ENCODE data around the gene C1orf210. TPM values are rescaled to one million over a fixed set of nuclear protein-coding genes. Genes with fewer than 3 reads are reported as not detected.

C1orf210 gene
- total RNA-seq, 3 donors from 2014 or later (not counting 1 experiment from before 2014, with no cell fraction given) = not detected

GRCh38 chr1:43324810-43325209, 39.4 kb upstream of the C1orf210 start:
- no peak overlapping the region for H3K27ac ChIP-seq (ENCODE audit: low read length)
- ATAC-seq (no peak), DNase-seq (no peak)
- peaks cover 7% of the 10 kb centered on the region for H3K9me3 ChIP-seq (ENCODE audit: control insufficient read depth, insufficient read depth, low read length)
- H3K36me3 ChIP-seq (ENCODE audit: control insufficient read depth, insufficient read depth, low read length) = no peaks in the 10 kb centered on the region
- intact Hi-C loops (cut with micrococcal nuclease) = no loop called here
- H3K4me3 ChIP-seq (ENCODE audit: low read length) = no peak overlapping the region
- H3K9me3 Mint-ChIP-seq = no peaks in the 10 kb centered on the region
- H3K27me3 Mint-ChIP-seq (ENCODE audit: low read depth in 2 of 2) = no peaks in the 10 kb centered on the region
- no peaks in the 10 kb centered on the region for H3K27me3 ChIP-seq (ENCODE audit: control insufficient read depth, insufficient read depth, low read length)
- H3K4me1 ChIP-seq (ENCODE audit: control insufficient read depth, insufficient read depth, low read length) = no peaks in the 10 kb centered on the region
- no peak overlapping the region for H3K4me3 Mint-ChIP-seq
- peaks cover 11% of the 10 kb centered on the region for H3K36me3 Mint-ChIP-seq
- H3K27ac Mint-ChIP-seq = no peak overlapping the region
- WGBS (ENCODE audit: insufficient coverage) = 81% methylated on average over 1 of the region's 1 CpG
- no peak for TF ChIP-seq CTCF (IDR thresholded peaks at IDR 0.05)
- peaks cover 9 to 13% of the 10 kb centered on the region in 2 donors for H3K4me1 Mint-ChIP-seq

GRCh38 chr1:43322506-43322905, 37.1 kb upstream of the C1orf210 start:
- H3K4me3 Mint-ChIP-seq = no peak overlapping the region
- ATAC-seq = no peak
- Histone ChIP-seq H3K36me3 (ENCODE audit: control insufficient read depth, insufficient read depth, low read length) (no peaks in the 10 kb centered on the region), H3K4me3 (ENCODE audit: low read length) (no peak overlapping the region), H3K4me1 (ENCODE audit: control insufficient read depth, insufficient read depth, low read length) (no peaks in the 10 kb centered on the region), H3K27me3 (ENCODE audit: control insufficient read depth, insufficient read depth, low read length) (no peaks in the 10 kb centered on the region), H3K9me3 (ENCODE audit: control insufficient read depth, insufficient read depth, low read length) (peaks cover 4% of the 10 kb centered on the region), H3K27ac (ENCODE audit: low read length) (no peak overlapping the region)
- intact Hi-C loops (cut with micrococcal nuclease) = no loop called here
- WGBS (ENCODE audit: insufficient coverage) = 86% methylated on average over 5 of the region's 5 CpGs
- peaks cover 9 to 15% of the 10 kb centered on the region in 2 donors for H3K4me1 Mint-ChIP-seq
- no peak for DNase-seq
- no peak overlapping the region for H3K27ac Mint-ChIP-seq
- no peak for TF ChIP-seq CTCF (IDR thresholded peaks at IDR 0.05)
- no peaks in the 10 kb centered on the region for H3K9me3 Mint-ChIP-seq
- H3K36me3 Mint-ChIP-seq = peaks cover 11% of the 10 kb centered on the region
- H3K27me3 Mint-ChIP-seq (ENCODE audit: low read depth in 2 of 2) = no peaks in the 10 kb centered on the region

- Mint-ChIP-seq H3K27ac (no peak overlapping the region), H3K36me3 (peaks cover 11% of the 10 kb centered on the region), H3K27me3 (ENCODE audit: low read depth in 2 of 2) (no peaks in the 10 kb centered on the region), H3K4me1 (peaks cover 9 to 21% of the 10 kb centered on the region in 2 donors), H3K9me3 (no peaks in the 10 kb centered on the region), H3K4me3 (no peak overlapping the region)
- no peak overlapping the region for H3K27ac ChIP-seq (ENCODE audit: low read length)
- WGBS (ENCODE audit: insufficient coverage) = 96% methylated on average over 16 of the region's 16 CpGs
- no peaks in the 10 kb centered on the region for H3K4me1 ChIP-seq (ENCODE audit: control insufficient read depth, insufficient read depth, low read length)
- no peaks in the 10 kb centered on the region for H3K27me3 ChIP-seq (ENCODE audit: control insufficient read depth, insufficient read depth, low read length)
- peaks cover 4% of the 10 kb centered on the region for H3K9me3 ChIP-seq (ENCODE audit: control insufficient read depth, insufficient read depth, low read length)
- no peaks in the 10 kb centered on the region for H3K36me3 ChIP-seq (ENCODE audit: control insufficient read depth, insufficient read depth, low read length)
- intact Hi-C loops (cut with micrococcal nuclease) = no loop called here
- no peak for TF ChIP-seq CTCF (IDR thresholded peaks at IDR 0.05)
- H3K4me3 ChIP-seq (ENCODE audit: low read length) = no peak overlapping the region
- DNase-seq = no peak
- ATAC-seq = no peak
Observed at GRCh38 chr1:43321331-43321891, 36.0 kb upstream of the C1orf210 start.

- DNase-seq = no peak
- Mint-ChIP-seq H3K9me3 (no peaks in the 10 kb centered on the region), H3K27ac (no peak overlapping the region), H3K27me3 (ENCODE audit: low read depth in 2 of 2) (no peaks in the 10 kb centered on the region), H3K36me3 (peaks cover 4% of the 10 kb centered on the region), H3K4me1 (peaks cover 8 to 20% of the 10 kb centered on the region in 2 donors), H3K4me3 (no peak overlapping the region)
- Histone ChIP-seq H3K9me3 (ENCODE audit: control insufficient read depth, insufficient read depth, low read length) (no peaks in the 10 kb centered on the region), H3K36me3 (ENCODE audit: control insufficient read depth, insufficient read depth, low read length) (no peaks in the 10 kb centered on the region), H3K4me3 (ENCODE audit: low read length) (no peak overlapping the region), H3K27me3 (ENCODE audit: control insufficient read depth, insufficient read depth, low read length) (no peaks in the 10 kb centered on the region), H3K4me1 (ENCODE audit: control insufficient read depth, insufficient read depth, low read length) (no peaks in the 10 kb centered on the region), H3K27ac (ENCODE audit: low read length) (no peak overlapping the region)
- 87% methylated on average over 2 of the region's 3 CpGs for WGBS (ENCODE audit: insufficient coverage)
- TF ChIP-seq CTCF (IDR thresholded peaks at IDR 0.05) = no peak
- no peak for ATAC-seq
- intact Hi-C loops (cut with micrococcal nuclease) = no loop called here
Observed at GRCh38 chr1:43319766-43320165, 34.4 kb upstream of the C1orf210 start.

All from natural killer cell (primary cell).